A673 (cell line): ENCODE results near the gene UBASH3B.

Experiments used
- CTCF ChIP-seq: fragments of 300-800, 200-600 bp; sonication (generic); conservative IDR thresholded peaks from 2 replicates; pipeline ENCODE4 v1.5.1; 2017; ENCODE audit warnings: low read depth, mild to moderate bottlenecking, antibody characterized with exemption, low read length, moderate library complexity, mixed read lengths
- EZH2 ChIP-seq: fragments of 200-600 bp; sonication (generic); IDR thresholded peaks from 2 replicates; pipeline ENCODE4 v1.6.1; 2017; ENCODE audit warnings: borderline replicate concordance, low read depth, mild to moderate bottlenecking, mixed read lengths, antibody characterized with exemption, low read length; ENCODE audit not compliant: poor library complexity, severe bottlenecking

DNA sequence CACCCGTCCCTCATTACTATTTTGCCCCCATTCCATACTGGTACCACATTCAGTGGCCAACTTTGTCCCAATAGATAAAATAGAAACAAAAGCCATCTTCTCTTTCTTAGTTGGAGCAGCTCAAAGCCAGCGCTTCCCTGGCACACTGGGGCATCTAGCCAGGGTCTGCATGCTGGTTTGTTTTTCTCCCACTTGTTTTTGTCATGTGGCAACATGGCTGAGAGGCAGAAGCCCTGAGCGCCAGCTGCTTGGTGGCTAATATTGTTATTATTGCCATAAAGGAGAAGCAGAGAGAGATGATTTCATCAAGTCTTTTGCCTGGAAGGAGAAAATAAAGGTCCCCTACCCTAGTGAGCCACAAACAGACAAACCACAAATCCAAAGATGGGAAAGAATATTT is 134.4 kb downstream of the UBASH3B start:
- TF ChIP-seq CTCF (no peak), EZH2 (no peak)
